ENCODE results near the gene TMEM154. TPM values are rescaled to one million over a fixed set of nuclear protein-coding genes. Genes with fewer than 3 reads are reported as not detected.
A peak's percentile ranks its signal among the peaks of the same experiment; 100 is the strongest.

Gene TMEM154
- polyA plus RNA-seq, 1 of the 3 experiments (the other 2 are of a cell fraction), result 0.58 TPM

DNA sequence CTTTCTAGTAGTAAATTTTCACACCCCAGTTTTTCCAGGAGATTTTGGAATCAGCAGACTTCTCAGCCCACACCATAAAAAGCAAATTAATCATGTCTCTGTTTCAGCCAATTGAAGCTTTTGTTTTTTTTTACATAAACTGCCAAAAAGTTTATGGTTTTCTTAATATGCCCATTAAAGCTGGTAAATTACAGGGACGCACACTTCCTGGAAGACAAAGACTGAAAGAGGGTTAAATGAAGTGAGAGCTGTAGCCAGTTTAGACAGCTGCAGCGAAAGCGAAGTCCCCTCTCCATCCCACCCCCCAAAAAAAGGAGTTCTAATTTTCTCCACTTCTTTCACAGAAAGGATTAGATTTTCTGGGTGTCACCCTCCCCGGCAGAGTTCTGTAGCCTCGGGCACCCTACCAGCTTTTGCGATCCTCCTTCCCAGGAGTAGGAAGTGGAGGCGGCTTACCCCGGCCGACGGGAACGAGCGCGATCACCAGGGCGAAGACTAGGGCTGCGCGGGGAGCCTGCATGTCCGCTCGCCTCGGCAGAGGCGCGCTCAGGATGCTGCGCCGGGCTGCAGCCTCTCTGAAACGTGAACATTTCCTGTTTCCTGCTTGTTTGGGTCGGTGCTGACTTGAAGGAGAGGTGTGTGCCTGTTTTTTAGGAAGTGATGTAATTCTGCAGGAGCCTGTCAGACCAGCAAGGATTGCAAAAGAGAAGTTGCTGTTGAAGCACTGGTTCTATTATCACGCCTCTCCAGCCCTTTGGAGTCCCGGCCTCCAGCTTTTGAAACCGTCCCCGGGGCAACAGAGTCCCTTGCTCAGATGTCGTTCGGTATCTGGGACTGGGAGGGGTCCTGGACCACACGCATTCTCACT lies at the start of gene TMEM154 (continued):
- TF ChIP-seq GABPA (IDR thresholded peaks at IDR 0.05; ENCODE audit: low read depth), result peak; percentile 41
- TF ChIP-seq, protein P1, sequence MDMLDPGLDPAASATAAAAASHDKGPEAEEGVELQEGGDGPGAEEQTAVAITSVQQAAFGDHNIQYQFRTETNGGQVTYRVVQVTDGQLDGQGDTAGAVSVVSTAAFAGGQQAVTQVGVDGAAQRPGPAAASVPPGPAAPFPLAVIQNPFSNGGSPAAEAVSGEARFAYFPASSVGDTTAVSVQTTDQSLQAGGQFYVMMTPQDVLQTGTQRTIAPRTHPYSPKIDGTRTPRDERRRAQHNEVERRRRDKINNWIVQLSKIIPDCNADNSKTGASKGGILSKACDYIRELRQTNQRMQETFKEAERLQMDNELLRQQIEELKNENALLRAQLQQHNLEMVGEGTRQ (IDR thresholded peaks at IDR 0.05; ENCODE audit: borderline replicate concordance, low read depth, low read length), result no peak
- no peak for TF ChIP-seq FOXM1 (IDR thresholded peaks at IDR 0.05; ENCODE audit: low read depth)
- no peak for TF ChIP-seq SIN3A (IDR thresholded peaks at IDR 0.05; ENCODE audit: borderline replicate concordance, low read depth, low read length)
- TF ChIP-seq, protein P2, sequence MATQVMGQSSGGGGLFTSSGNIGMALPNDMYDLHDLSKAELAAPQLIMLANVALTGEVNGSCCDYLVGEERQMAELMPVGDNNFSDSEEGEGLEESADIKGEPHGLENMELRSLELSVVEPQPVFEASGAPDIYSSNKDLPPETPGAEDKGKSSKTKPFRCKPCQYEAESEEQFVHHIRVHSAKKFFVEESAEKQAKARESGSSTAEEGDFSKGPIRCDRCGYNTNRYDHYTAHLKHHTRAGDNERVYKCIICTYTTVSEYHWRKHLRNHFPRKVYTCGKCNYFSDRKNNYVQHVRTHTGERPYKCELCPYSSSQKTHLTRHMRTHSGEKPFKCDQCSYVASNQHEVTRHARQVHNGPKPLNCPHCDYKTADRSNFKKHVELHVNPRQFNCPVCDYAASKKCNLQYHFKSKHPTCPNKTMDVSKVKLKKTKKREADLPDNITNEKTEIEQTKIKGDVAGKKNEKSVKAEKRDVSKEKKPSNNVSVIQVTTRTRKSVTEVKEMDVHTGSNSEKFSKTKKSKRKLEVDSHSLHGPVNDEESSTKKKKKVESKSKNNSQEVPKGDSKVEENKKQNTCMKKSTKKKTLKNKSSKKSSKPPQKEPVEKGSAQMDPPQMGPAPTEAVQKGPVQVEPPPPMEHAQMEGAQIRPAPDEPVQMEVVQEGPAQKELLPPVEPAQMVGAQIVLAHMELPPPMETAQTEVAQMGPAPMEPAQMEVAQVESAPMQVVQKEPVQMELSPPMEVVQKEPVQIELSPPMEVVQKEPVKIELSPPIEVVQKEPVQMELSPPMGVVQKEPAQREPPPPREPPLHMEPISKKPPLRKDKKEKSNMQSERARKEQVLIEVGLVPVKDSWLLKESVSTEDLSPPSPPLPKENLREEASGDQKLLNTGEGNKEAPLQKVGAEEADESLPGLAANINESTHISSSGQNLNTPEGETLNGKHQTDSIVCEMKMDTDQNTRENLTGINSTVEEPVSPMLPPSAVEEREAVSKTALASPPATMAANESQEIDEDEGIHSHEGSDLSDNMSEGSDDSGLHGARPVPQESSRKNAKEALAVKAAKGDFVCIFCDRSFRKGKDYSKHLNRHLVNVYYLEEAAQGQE (IDR thresholded peaks at IDR 0.05; ENCODE audit: low read depth, low read length), result no peak
- TF ChIP-seq YY1 (IDR thresholded peaks at IDR 0.05; ENCODE audit: low read depth), result no peak

DNA sequence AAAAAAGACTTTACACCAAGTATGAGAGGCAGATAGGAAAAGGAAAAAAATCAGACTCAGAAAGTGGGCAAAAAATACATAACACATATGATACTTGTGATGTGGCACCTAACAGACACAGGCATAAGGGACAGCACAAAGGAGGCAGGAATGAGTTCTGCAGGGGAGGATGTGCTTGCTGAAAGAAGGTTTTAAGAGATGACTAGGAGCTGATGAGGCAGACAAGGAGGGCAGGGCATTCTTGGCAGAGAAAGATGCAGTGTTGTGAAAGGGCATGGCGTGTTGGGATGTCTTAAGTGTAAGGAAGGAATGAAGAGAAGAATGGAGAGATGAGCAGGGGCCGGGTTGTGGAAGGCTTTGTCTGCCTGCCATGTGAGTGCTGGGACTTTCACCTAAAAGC lies 49.7 kb upstream of the TMEM154 start:
- no peaks in the 10 kb centered on the region for H3K9me3 ChIP-seq
- no peaks in the 10 kb centered on the region for H3K36me3 ChIP-seq (replicated peaks in 1 of 2; ENCODE audit: control insufficient read depth in 1 of 2, insufficient read depth in 2 of 2, low read length in 1 of 2)
- H3K9ac ChIP-seq, result no peak overlapping the region
- H3K27ac ChIP-seq (ENCODE audit: low read depth in 2 of 2, low read length in 1 of 2), result no peak overlapping the region
- ChIA-PET POLR2A (no interaction called here), CTCF (no interaction called here)
- TF ChIP-seq NFIC (IDR thresholded peaks at IDR 0.05; ENCODE audit: borderline replicate concordance) (no peak), EZH2phosphoT487 (IDR thresholded peaks at IDR 0.05; ENCODE audit: borderline replicate concordance, low read depth) (no peak), TEAD4 (IDR thresholded peaks at IDR 0.05; ENCODE audit: borderline replicate concordance, insufficient read depth) (no peak), FOXJ3 (CRISPR knock-in tag; IDR thresholded peaks at IDR 0.05) (no peak), RAD21 (IDR thresholded peaks at IDR 0.05; ENCODE audit: low read length) (no peak)
- H3K27me3 ChIP-seq (ENCODE audit: insufficient read depth), result no peaks in the 10 kb centered on the region; the same call in 1 of the 2 replicates
- no peak for DNase-seq
- no peaks in the 10 kb centered on the region for H4K20me1 ChIP-seq (ENCODE audit: insufficient read depth)
- H3K4me2 ChIP-seq, result no peak overlapping the region
- no peaks in the 10 kb centered on the region for H3K9me2 ChIP-seq
- H3F3A ChIP-seq (replicated peaks; ENCODE audit: insufficient read depth), result no peaks in the 10 kb centered on the region
- WGBS (ENCODE audit: low lambda C conversion rate), result 36% methylated on average over 2 of the region's 2 CpGs
- H3K4me3 ChIP-seq (ENCODE audit: low read depth in 2 of 2, low read length in 1 of 2), result no peak overlapping the region
- no peaks in the 10 kb centered on the region for H3K79me2 ChIP-seq (ENCODE audit: insufficient read depth)
- H2AFZ ChIP-seq (ENCODE audit: low read depth), result no peak overlapping the region
- no peaks in the 10 kb centered on the region for H3K4me1 ChIP-seq (ENCODE audit: control insufficient read depth in 1 of 2, insufficient read depth in 2 of 2, low read depth in 1 of 2, low read length in 1 of 2)
